ENCODE data around the gene GAN. TPM values are rescaled to one million over a fixed set of nuclear protein-coding genes. Genes with fewer than 3 reads are reported as not detected.

Gene GAN
- total RNA-seq, 1 experiment from 2014 or later: 5.3 TPM

GRCh38 chr16:81327011-81327410 is 12.2 kb downstream of the GAN start:
- Histone ChIP-seq H4K20me1 (ENCODE audit: low read length) (no peaks in the 10 kb centered on the region), H3K79me2 (ENCODE audit: low read length) (peaks cover 62% of the 10 kb centered on the region), H3K27me3 (ENCODE audit: low read length) (no peaks in the 10 kb centered on the region), H3F3A (ENCODE audit: low read length, unreplicated experiment) (no peaks in the 10 kb centered on the region), H3K36me3 (ENCODE audit: low read depth, low read length) (no peaks in the 10 kb centered on the region), H3K4me1 (ENCODE audit: insufficient read depth, low read length) (no peaks in the 10 kb centered on the region), H3K4me3 (ENCODE audit: low read length) (no peak overlapping the region), H3K9me3 (ENCODE audit: low read length) (no peaks in the 10 kb centered on the region), H3K27ac (ENCODE audit: low read length) (no peak overlapping the region), H3K4me2 (ENCODE audit: low read length) (no peak overlapping the region), H3K9ac (ENCODE audit: low read length) (no peak overlapping the region), H2AFZ (ENCODE audit: low read length) (no peak overlapping the region), H3K9me2 (replicated peaks; ENCODE audit: low read length) (no peaks in the 10 kb centered on the region)
- DNase-seq (no peak), ATAC-seq (no peak)
- intact Hi-C loops (cut with micrococcal nuclease): no loop called here
- ChIA-PET POLR2A (ENCODE audit: unreplicated experiment) (no interaction called here), CTCF (no interaction called here)
- no TSS peak for BruUV-seq (replicated peaks)
- TF ChIP-seq EZH2 (IDR thresholded peaks at IDR 0.05; ENCODE audit: low read length, unreplicated experiment): no peak
- no peak for TF ChIP-seq EZH2phosphoT487 (IDR thresholded peaks at IDR 0.05; ENCODE audit: borderline replicate concordance, low read length)
- TF ChIP-seq CTCF (conservative IDR thresholded peaks at IDR 0.05; ENCODE audit: low read depth, low read length): no peak

DNA sequence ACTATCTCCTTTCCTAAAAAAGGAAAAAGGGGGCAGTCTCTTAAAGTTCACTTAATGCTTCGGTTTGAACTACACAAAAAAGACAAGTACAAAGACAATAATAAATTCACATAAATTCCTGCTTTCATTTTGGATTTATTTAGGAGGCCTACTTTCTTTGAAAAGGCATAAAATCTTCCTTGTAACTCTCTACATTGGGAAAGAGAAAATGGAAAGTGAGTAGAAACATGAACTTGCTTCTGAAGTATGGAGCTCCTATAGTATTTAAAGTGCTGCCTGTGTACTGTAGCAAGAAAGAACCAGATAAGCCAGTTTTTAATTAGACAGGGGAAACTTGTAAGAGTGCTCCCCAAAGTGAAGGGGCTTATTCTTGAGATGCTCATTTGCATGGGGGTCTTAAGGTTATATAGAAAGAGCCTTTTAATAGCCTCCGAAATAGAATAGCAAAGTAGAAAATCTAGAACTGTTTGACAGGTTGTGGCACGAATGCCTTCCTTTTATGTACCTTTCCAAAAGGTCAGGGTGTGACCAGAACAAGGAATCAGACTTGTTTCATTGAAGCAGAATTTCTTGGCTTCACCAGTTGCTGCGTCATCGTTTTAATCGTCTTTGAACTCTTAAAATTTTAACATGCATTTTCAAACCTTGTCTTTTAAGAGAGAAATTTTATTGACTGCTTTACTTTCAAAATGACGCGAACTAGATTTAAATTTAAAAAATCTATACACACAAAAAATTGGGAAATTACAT is 12.9 kb downstream of the GAN start:
- TF ChIP-seq EZH2 (IDR thresholded peaks at IDR 0.05; ENCODE audit: low read length, unreplicated experiment) (no peak), EZH2phosphoT487 (IDR thresholded peaks at IDR 0.05; ENCODE audit: borderline replicate concordance, low read length) (no peak), CTCF (conservative IDR thresholded peaks at IDR 0.05; ENCODE audit: low read depth, low read length) (no peak)
- Histone ChIP-seq H4K20me1 (ENCODE audit: low read length) (no peaks in the 10 kb centered on the region), H3K4me1 (ENCODE audit: insufficient read depth, low read length) (no peaks in the 10 kb centered on the region), H3K36me3 (ENCODE audit: low read depth, low read length) (no peaks in the 10 kb centered on the region), H3K9me2 (replicated peaks; ENCODE audit: low read length) (no peaks in the 10 kb centered on the region), H3K4me3 (ENCODE audit: low read length) (no peak overlapping the region), H3K9me3 (ENCODE audit: low read length) (no peaks in the 10 kb centered on the region), H3K27me3 (ENCODE audit: low read length) (no peaks in the 10 kb centered on the region), H3K27ac (ENCODE audit: low read length) (no peak overlapping the region), H3F3A (ENCODE audit: low read length, unreplicated experiment) (no peaks in the 10 kb centered on the region), H3K9ac (ENCODE audit: low read length) (no peak overlapping the region), H2AFZ (ENCODE audit: low read length) (no peak overlapping the region), H3K4me2 (ENCODE audit: low read length) (no peak overlapping the region), H3K79me2 (ENCODE audit: low read length) (peaks cover 56% of the 10 kb centered on the region)
- CTCF ChIA-PET: no interaction called here
- intact Hi-C loops (cut with micrococcal nuclease): no loop called here
- ATAC-seq (no peak), DNase-seq (peak; percentile 18)
- POLR2A ChIA-PET (ENCODE audit: unreplicated experiment): no interaction called here
- no TSS peak for BruUV-seq (replicated peaks)

GRCh38 chr16:81329947-81330346 is 15.2 kb downstream of the GAN start:
- Histone ChIP-seq H3K4me2 (ENCODE audit: low read length) (no peak overlapping the region), H2AFZ (ENCODE audit: low read length) (no peak overlapping the region), H3K27me3 (ENCODE audit: low read length) (no peaks in the 10 kb centered on the region), H3F3A (ENCODE audit: low read length, unreplicated experiment) (no peaks in the 10 kb centered on the region), H3K79me2 (ENCODE audit: low read length) (peaks cover 45% of the 10 kb centered on the region), H3K9me3 (ENCODE audit: low read length) (no peaks in the 10 kb centered on the region), H3K4me1 (ENCODE audit: insufficient read depth, low read length) (peaks cover 12% of the 10 kb centered on the region), H3K27ac (ENCODE audit: low read length) (no peak overlapping the region), H4K20me1 (ENCODE audit: low read length) (no peaks in the 10 kb centered on the region), H3K9ac (ENCODE audit: low read length) (no peak overlapping the region), H3K9me2 (replicated peaks; ENCODE audit: low read length) (no peaks in the 10 kb centered on the region), H3K4me3 (ENCODE audit: low read length) (no peak overlapping the region), H3K36me3 (ENCODE audit: low read depth, low read length) (no peaks in the 10 kb centered on the region)
- DNase-seq: no peak
- CTCF ChIA-PET: no interaction called here
- no peak for ATAC-seq
- no TSS peak for BruUV-seq (replicated peaks)
- intact Hi-C loops (cut with micrococcal nuclease): no loop called here
- TF ChIP-seq EZH2 (IDR thresholded peaks at IDR 0.05; ENCODE audit: low read length, unreplicated experiment): no peak
- TF ChIP-seq EZH2phosphoT487 (IDR thresholded peaks at IDR 0.05; ENCODE audit: borderline replicate concordance, low read length): no peak
- no peak for TF ChIP-seq CTCF (conservative IDR thresholded peaks at IDR 0.05; ENCODE audit: low read depth, low read length)
- POLR2A ChIA-PET (ENCODE audit: unreplicated experiment): no interaction called here
